Amniotic stem cell (primary cell): ENCODE results near the gene MTERF4.

Experiments
- DNase-seq: peaks from one replicate; lab custom pipeline; 2025; lab: John Stamatoyannopoulos, UW

The MTERF4 gene

GRCh38 chr2:241068942-241069810, 32.9 kb downstream of the MTERF4 start:
- DNase-seq = no peak

- no peak for DNase-seq
Observed at GRCh38 chr2:241068136-241068941, 33.7 kb downstream of the MTERF4 start.

- no peak for DNase-seq
Observed at GRCh38 chr2:241067501-241068135, 34.5 kb downstream of the MTERF4 start.

GRCh38 chr2:241066893-241067341, 35.2 kb downstream of the MTERF4 start:
- no peak for DNase-seq

GRCh38 chr2:241066171-241066892, 35.8 kb downstream of the MTERF4 start:
- DNase-seq = no peak

- DNase-seq = no peak
Observed at GRCh38 chr2:241065355-241065803, 36.7 kb downstream of the MTERF4 start.

GRCh38 chr2:241064802-241065354, 37.2 kb downstream of the MTERF4 start:
- no peak for DNase-seq

GRCh38 chr2:241064008-241064801, 37.9 kb downstream of the MTERF4 start:
- DNase-seq = no peak

- DNase-seq = no peak
Observed at GRCh38 chr2:241063587-241063986, 38.5 kb downstream of the MTERF4 start.

- DNase-seq = no peak
Observed at GRCh38 chr2:241063093-241063551, 39.0 kb downstream of the MTERF4 start.

- DNase-seq = no peak
Observed at GRCh38 chr2:241062389-241063092, 39.5 kb downstream of the MTERF4 start.

- DNase-seq = no peak
Observed at GRCh38 chr2:241061275-241061674, 40.8 kb downstream of the MTERF4 start.

- no peak for DNase-seq
Observed at GRCh38 chr2:241053576-241054251, 48.4 kb downstream of the MTERF4 start.

- no peak for DNase-seq
Observed at GRCh38 chr2:241052677-241053360, 49.3 kb downstream of the MTERF4 start.

GRCh38 chr2:241051578-241052487, 50.3 kb downstream of the MTERF4 start:
- DNase-seq = no peak

GRCh38 chr2:241050624-241051577, 51.2 kb downstream of the MTERF4 start:
- no peak for DNase-seq
